Measurements from ENCODE around the gene SEMA6B.

Gene SEMA6B

DNA sequence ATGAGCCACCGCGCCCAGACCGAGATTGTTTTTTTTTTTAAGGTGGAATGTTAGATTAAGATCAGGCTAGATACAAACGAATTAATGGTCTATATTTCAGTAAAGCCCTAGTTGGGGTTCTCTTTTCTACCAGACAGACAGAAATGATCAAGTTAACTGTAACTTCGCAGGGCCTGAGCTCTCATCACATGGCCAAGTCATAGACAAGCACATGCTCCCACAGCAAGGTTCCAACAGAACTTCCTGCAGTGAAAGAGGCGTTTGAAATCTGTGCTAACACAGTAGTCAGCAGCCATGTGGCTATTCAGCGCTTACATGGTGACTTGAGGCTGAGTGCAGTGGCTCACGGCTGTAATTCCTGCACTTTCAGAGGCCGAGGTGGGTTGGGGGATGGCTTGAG, 34.7 kb upstream of the SEMA6B start:
- peaks cover 10% of the 10 kb centered on the region for H3K27me3 ChIP-seq (ENCODE audit: control insufficient read depth, low read length)
- no peak overlapping the region for H3K4me2 ChIP-seq (ENCODE audit: low read length)
- H3K4me3 ChIP-seq (ENCODE audit: low read length), result no peak overlapping the region
- no peaks in the 10 kb centered on the region for H3K36me3 ChIP-seq (ENCODE audit: control insufficient read depth, low read length)
- TF ChIP-seq EZH2phosphoT487 (IDR thresholded peaks at IDR 0.05; ENCODE audit: borderline replicate concordance, low read length), result no peak
- TF ChIP-seq, protein P1, sequence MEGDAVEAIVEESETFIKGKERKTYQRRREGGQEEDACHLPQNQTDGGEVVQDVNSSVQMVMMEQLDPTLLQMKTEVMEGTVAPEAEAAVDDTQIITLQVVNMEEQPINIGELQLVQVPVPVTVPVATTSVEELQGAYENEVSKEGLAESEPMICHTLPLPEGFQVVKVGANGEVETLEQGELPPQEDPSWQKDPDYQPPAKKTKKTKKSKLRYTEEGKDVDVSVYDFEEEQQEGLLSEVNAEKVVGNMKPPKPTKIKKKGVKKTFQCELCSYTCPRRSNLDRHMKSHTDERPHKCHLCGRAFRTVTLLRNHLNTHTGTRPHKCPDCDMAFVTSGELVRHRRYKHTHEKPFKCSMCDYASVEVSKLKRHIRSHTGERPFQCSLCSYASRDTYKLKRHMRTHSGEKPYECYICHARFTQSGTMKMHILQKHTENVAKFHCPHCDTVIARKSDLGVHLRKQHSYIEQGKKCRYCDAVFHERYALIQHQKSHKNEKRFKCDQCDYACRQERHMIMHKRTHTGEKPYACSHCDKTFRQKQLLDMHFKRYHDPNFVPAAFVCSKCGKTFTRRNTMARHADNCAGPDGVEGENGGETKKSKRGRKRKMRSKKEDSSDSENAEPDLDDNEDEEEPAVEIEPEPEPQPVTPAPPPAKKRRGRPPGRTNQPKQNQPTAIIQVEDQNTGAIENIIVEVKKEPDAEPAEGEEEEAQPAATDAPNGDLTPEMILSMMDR (IDR thresholded peaks at IDR 0.05; ENCODE audit: low read depth, low read length, poor library complexity, severe bottlenecking), result no peak
- no peaks in the 10 kb centered on the region for H4K20me1 ChIP-seq (ENCODE audit: control insufficient read depth, insufficient read depth, low read depth, low read length)
- H3F3A ChIP-seq (ENCODE audit: control insufficient read depth, insufficient read depth), result no peaks in the 10 kb centered on the region
- H3K9me2 ChIP-seq (replicated peaks; ENCODE audit: control insufficient read depth, low read length), result no peaks in the 10 kb centered on the region
- H3K27ac ChIP-seq (ENCODE audit: low read depth, low read length), result no peak overlapping the region
- H3K4me1 ChIP-seq (ENCODE audit: control insufficient read depth, low read length), result peaks cover 12% of the 10 kb centered on the region
- no peaks in the 10 kb centered on the region for H3K79me2 ChIP-seq (ENCODE audit: control insufficient read depth, low read length)
- no peaks in the 10 kb centered on the region for H3K9me3 ChIP-seq (ENCODE audit: control insufficient read depth, insufficient read depth, low read length)

DNA sequence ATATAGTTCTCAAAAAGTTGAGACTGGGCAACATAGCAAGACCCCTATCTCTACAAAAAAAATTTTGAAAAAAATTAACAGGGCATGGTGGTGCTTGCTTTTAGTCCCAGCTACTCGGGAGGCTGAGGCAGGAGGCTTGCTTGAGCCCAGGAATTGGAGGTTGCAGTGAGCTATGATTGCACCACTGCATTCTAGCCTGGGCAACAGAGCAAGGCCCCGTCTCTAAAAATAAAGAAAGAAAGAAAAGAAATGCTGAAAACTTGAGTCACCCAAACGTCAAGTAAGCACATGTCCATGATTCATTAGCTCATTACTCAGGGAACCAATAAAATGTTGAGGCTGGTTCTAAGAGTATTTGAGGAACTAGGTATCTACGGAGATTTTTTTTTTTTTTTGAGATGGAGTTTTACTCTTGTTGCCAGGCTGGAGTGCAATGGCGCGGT, 33.9 kb upstream of the SEMA6B start:
- peaks cover 10% of the 10 kb centered on the region for H3K27me3 ChIP-seq (ENCODE audit: control insufficient read depth, low read length)
- no peaks in the 10 kb centered on the region for H3F3A ChIP-seq (ENCODE audit: control insufficient read depth, insufficient read depth)
- H3K36me3 ChIP-seq (ENCODE audit: control insufficient read depth, low read length), result no peaks in the 10 kb centered on the region
- TF ChIP-seq, protein P1 (IDR thresholded peaks at IDR 0.05; ENCODE audit: low read depth, low read length, poor library complexity, severe bottlenecking), result no peak
- no peak for TF ChIP-seq EZH2phosphoT487 (IDR thresholded peaks at IDR 0.05; ENCODE audit: borderline replicate concordance, low read length)
- no peak overlapping the region for H3K27ac ChIP-seq (ENCODE audit: low read depth, low read length)
- no peaks in the 10 kb centered on the region for H4K20me1 ChIP-seq (ENCODE audit: control insufficient read depth, insufficient read depth, low read depth, low read length)
- no peaks in the 10 kb centered on the region for H3K9me3 ChIP-seq (ENCODE audit: control insufficient read depth, insufficient read depth, low read length)
- H3K79me2 ChIP-seq (ENCODE audit: control insufficient read depth, low read length), result no peaks in the 10 kb centered on the region
- no peak overlapping the region for H3K4me3 ChIP-seq (ENCODE audit: low read length)
- H3K9me2 ChIP-seq (replicated peaks; ENCODE audit: control insufficient read depth, low read length), result no peaks in the 10 kb centered on the region
- H3K4me1 ChIP-seq (ENCODE audit: control insufficient read depth, low read length), result peaks cover 9% of the 10 kb centered on the region
- no peak overlapping the region for H3K4me2 ChIP-seq (ENCODE audit: low read length)

DNA sequence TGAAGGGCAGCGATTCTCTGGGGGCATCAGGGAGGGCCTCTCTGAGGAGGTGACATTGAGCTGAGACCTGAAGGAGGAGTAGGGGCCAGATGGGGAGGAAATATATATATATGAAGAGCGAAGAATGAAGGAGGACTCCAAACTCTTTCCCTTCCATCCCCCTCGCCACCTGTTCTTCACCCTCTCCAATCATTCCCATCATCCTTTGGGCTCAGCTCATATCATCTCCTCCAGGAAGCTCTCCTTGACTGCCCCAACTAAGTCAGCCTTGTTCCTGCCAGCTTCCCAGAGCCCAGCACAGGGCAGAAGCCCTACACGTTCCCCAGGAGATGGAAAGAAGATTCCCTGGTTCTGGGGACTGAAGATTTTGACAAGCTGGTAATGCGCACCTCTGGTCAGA, 33.0 kb upstream of the SEMA6B start:
- TF ChIP-seq, protein P1 (IDR thresholded peaks at IDR 0.05; ENCODE audit: low read depth, low read length, poor library complexity, severe bottlenecking), result no peak
- TF ChIP-seq EZH2phosphoT487 (IDR thresholded peaks at IDR 0.05; ENCODE audit: borderline replicate concordance, low read length), result no peak
- Histone ChIP-seq H4K20me1 (ENCODE audit: control insufficient read depth, insufficient read depth, low read depth, low read length) (no peaks in the 10 kb centered on the region), H3K36me3 (ENCODE audit: control insufficient read depth, low read length) (no peaks in the 10 kb centered on the region), H3K4me3 (ENCODE audit: low read length) (no peak overlapping the region), H3K79me2 (ENCODE audit: control insufficient read depth, low read length) (no peaks in the 10 kb centered on the region), H3K9me2 (replicated peaks; ENCODE audit: control insufficient read depth, low read length) (no peaks in the 10 kb centered on the region), H3K9me3 (ENCODE audit: control insufficient read depth, insufficient read depth, low read length) (no peaks in the 10 kb centered on the region), H3K27ac (ENCODE audit: low read depth, low read length) (no peak overlapping the region), H3K27me3 (ENCODE audit: control insufficient read depth, low read length) (peaks cover 15% of the 10 kb centered on the region), H3K4me1 (ENCODE audit: control insufficient read depth, low read length) (peaks cover 1% of the 10 kb centered on the region), H3F3A (ENCODE audit: control insufficient read depth, insufficient read depth) (no peaks in the 10 kb centered on the region), H3K4me2 (ENCODE audit: low read length) (no peak overlapping the region)

All from DOHH2 (cell line).